ENCODE data around the gene INKA2.

DNA sequence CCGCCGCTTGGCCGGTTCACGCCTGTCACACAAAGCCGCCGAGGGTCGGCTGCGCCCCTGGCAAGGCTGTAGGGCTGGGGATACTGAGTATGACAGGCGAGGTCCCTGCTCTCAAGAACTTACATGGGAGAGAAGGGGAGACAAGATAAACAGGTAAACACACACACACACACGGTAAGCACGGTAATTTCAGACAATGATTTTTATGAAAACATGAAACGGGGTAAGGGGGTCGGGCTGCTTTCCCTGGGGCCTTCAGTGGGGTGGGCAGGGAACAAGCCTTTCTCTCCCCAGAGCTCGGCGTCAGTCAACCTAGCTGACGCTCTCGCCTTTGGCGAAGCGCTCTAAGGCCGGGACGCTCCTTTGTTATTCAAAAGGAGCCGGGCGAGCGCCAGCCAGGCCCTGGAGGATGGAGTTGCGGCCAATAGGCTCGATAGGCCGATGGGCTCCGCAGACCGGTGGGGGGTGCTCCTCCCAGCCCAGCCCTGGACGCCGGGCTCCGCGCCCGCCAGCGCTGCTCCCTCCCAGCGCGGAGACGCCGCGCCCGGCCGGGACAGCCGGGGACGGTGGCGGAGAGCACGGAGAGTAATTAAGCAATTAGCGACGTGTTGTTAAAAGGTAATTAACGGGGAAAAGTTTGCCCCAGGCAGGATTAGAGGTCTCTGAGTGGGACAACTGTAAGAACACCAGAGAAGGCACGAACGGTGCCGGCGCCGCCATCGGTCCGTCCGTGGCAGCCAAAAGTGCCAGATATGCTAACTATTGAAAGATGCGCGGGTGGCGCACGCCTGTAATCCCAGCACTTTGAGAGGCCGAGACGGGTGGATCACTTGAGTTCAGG lies 950 bp upstream of the INKA2 start:
- TF ChIP-seq POLR2A (IDR thresholded peaks at IDR 0.05; ENCODE audit: low read depth, low read length): no peak
- TF ChIP-seq, protein P1, sequence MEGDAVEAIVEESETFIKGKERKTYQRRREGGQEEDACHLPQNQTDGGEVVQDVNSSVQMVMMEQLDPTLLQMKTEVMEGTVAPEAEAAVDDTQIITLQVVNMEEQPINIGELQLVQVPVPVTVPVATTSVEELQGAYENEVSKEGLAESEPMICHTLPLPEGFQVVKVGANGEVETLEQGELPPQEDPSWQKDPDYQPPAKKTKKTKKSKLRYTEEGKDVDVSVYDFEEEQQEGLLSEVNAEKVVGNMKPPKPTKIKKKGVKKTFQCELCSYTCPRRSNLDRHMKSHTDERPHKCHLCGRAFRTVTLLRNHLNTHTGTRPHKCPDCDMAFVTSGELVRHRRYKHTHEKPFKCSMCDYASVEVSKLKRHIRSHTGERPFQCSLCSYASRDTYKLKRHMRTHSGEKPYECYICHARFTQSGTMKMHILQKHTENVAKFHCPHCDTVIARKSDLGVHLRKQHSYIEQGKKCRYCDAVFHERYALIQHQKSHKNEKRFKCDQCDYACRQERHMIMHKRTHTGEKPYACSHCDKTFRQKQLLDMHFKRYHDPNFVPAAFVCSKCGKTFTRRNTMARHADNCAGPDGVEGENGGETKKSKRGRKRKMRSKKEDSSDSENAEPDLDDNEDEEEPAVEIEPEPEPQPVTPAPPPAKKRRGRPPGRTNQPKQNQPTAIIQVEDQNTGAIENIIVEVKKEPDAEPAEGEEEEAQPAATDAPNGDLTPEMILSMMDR (conservative IDR thresholded peaks at IDR 0.05; ENCODE audit: low read depth, low read length): no peak
- TF ChIP-seq MAFK (IDR thresholded peaks at IDR 0.05; ENCODE audit: low read depth, low read length): no peak
- TF ChIP-seq BHLHE40 (IDR thresholded peaks at IDR 0.05; ENCODE audit: low read depth, low read length): no peak
- TF ChIP-seq RAD21 (IDR thresholded peaks at IDR 0.05; ENCODE audit: low read length): no peak
- no peak; the same call in 1 of the 2 replicates for TF ChIP-seq MAZ (IDR thresholded peaks at IDR 0.05; ENCODE audit: borderline replicate concordance, low read depth, low read length)
- no peak for TF ChIP-seq USF2 (IDR thresholded peaks at IDR 0.05; ENCODE audit: low read depth, low read length)
- no peak for TF ChIP-seq CEBPB (IDR thresholded peaks at IDR 0.05; ENCODE audit: low read depth, low read length)
- TF ChIP-seq RCOR1 (IDR thresholded peaks at IDR 0.05; ENCODE audit: insufficient replicate concordance, low read length): no peak
- no peak for TF ChIP-seq SMC3 (IDR thresholded peaks at IDR 0.05; ENCODE audit: low read depth, low read length)
- TF ChIP-seq, protein P2, sequence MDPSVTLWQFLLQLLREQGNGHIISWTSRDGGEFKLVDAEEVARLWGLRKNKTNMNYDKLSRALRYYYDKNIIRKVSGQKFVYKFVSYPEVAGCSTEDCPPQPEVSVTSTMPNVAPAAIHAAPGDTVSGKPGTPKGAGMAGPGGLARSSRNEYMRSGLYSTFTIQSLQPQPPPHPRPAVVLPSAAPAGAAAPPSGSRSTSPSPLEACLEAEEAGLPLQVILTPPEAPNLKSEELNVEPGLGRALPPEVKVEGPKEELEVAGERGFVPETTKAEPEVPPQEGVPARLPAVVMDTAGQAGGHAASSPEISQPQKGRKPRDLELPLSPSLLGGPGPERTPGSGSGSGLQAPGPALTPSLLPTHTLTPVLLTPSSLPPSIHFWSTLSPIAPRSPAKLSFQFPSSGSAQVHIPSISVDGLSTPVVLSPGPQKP (IDR thresholded peaks at IDR 0.05; ENCODE audit: borderline replicate concordance, low read depth, low read length): no peak
- TF ChIP-seq RFX5 (IDR thresholded peaks at IDR 0.05; ENCODE audit: low read depth, low read length): no peak
